Cardiac fibroblast (primary cell): ENCODE results near the gene PHF13.
A peak's percentile ranks its signal among the peaks of the same experiment; 100 is the strongest.

Experiments used
- DNase-seq, 2 donors: peaks; one replicate each; pipeline versions ENCODE4 v3.0.0 to v3.0.0-alpha.2; 2010; ENCODE audit warnings: low read depth in 2 of 2
- H3K4me3 ChIP-seq, 2 donors: replicated peaks in 1 of 2; 1 replicate in 1 of 2; 2 replicates in 1 of 2; pipeline ENCODE4 v1.5.1; 2011; ENCODE audit warnings: low read depth in 2 of 2, low read length in 2 of 2, mild to moderate bottlenecking in 2 of 2, moderate library complexity in 1 of 2
- TF ChIP-seq, protein P1 (sequence below): IDR thresholded peaks from one replicate; pipeline ENCODE4 v1.5.1; 2011; ENCODE audit warnings: low read depth, mild to moderate bottlenecking, low read length, inconsistent platforms

PHF13 gene

DNA sequence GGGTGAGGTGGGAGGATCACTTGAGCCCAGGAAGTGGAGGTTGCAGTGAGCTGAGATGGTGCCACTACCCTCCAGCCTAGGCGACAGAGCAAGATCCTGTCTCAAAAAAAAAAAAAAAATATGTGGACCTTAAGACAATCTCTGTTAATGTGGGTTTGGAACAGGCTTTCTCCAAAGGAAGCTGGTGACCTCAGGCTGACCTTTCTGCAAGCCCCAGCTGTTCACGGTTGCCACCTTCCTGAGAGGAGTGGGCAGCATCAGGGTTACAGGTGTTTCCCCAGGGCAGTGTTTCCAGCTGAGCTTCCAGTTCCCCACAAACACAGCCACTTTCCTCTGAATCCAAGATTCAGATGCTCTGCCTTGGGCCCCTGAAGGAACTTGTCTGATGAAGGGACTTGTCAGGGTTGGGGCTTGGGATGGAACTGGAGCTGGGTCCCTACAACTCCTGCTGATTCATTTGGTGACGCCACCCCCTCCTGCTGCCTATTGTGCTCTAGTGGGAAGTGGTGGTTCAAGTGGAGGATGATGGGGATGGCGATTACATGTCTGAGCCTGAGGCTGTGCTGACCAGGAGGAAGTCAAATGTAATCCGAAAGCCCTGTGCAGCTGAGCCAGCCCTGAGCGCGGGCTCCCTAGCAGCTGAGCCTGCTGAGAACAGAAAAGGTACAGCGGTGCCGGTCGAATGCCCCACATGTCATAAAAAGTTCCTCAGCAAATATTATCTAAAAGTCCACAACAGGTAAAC is 31.8 kb upstream of the PHF13 start:
- TF ChIP-seq, protein P1, sequence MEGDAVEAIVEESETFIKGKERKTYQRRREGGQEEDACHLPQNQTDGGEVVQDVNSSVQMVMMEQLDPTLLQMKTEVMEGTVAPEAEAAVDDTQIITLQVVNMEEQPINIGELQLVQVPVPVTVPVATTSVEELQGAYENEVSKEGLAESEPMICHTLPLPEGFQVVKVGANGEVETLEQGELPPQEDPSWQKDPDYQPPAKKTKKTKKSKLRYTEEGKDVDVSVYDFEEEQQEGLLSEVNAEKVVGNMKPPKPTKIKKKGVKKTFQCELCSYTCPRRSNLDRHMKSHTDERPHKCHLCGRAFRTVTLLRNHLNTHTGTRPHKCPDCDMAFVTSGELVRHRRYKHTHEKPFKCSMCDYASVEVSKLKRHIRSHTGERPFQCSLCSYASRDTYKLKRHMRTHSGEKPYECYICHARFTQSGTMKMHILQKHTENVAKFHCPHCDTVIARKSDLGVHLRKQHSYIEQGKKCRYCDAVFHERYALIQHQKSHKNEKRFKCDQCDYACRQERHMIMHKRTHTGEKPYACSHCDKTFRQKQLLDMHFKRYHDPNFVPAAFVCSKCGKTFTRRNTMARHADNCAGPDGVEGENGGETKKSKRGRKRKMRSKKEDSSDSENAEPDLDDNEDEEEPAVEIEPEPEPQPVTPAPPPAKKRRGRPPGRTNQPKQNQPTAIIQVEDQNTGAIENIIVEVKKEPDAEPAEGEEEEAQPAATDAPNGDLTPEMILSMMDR, result no peak
- peak in 1 of 2 donors; percentile 28 for DNase-seq
- H3K4me3 ChIP-seq, result no peak overlapping the region

DNA sequence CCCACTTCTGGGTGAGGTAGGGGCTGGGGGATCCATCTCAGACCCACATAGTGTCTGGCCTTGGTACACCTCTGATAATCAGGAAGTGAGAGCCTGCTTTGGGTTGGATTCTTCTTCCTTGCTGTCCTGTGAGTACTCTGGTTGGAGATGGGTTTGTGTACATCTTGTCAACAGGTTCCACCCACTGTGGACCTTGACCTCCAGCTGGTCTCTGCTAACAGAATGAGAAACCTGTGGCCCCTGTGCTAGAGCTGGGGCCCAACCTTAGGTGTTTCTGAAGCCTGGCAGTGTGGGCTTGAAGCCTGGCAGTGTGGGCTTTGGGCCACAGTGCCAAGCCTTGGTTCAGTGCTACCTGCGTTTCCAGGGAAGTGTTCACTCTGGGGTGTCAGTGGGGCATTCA is 31.2 kb upstream of the PHF13 start:
- TF ChIP-seq, protein P1, result no peak
- H3K4me3 ChIP-seq, result no peak overlapping the region
- DNase-seq, result no peak

DNA sequence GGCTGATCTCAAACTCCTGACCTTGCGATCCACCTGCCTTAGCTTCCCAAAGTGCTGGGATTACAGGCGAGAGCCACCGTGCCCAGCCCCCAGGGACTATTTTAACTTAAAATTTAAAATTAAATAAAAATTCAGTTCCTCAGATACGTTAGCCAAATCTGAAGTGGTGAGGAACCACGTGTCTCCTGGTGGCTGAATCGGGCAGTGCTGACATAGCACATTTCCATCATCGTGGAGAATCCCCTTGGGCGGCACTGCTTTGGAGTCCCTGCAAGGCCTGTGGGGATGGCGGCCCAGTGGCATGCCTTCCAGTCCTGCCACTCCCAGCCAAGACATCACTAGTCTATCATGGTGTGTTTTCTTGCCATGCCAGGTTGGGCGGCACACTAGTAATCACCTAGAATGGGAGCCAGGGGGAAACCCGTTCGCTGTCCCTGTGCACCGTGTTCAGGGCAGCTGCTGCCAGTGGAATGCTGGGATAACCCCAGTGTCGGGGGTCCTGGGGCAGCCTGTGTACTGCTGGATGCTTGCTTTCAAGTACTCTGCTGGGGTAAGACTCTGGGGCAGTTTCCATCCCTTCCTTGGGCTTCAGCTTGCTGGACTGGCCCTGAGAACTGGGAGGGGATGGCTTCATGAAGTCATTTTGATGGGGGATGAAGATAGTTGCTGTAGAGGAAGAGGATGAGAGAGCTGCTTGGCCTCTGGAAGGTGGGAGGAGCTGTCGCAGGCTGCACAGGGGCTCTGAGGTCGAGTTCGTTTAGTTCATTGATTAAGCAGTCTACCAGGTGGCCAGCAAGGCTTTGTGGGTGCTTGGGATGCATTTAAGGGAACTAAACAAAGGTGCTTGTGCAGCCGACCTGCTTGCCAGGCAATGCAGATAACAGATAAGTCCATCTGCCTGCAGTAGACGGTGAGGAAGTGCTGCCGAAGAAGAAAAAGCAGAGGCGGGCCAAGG is 29.1 kb upstream of the PHF13 start:
- H3K4me3 ChIP-seq, result no peak overlapping the region
- no peak for DNase-seq
- TF ChIP-seq, protein P1, result no peak

DNA sequence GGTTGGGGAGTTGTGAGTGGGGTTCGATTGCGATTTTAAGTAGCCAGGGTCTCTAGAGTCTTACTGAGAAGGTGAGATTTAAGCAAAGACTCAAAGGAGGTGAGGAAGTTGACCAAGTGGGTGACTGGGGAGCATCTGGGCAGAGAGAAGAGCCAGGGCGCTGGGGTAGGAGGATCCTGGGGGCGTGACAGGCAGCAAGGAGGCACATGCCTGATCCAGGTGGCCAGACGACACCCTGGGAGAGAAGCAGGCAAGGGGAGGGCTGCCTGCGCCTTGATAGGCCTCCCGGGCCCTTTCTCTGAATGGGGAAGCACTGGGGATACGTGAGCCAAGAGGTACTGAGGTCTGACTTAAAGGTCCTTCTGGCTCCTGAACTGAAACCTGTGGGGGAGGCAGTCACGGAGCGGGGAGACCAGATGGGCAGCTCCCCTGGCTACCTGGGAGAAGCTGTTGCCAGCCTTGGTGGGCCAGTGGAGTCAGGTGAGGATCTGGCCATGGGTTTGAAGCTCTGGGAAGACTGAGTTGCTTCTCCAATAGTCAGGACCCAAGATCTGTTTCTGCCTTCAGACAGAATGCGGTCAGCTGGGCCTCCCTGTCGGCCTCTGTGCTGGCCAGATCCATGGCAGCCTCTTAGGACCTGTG is 28.3 kb upstream of the PHF13 start:
- no peak overlapping the region for H3K4me3 ChIP-seq
- DNase-seq, result no peak
- TF ChIP-seq, protein P1, result no peak

DNA sequence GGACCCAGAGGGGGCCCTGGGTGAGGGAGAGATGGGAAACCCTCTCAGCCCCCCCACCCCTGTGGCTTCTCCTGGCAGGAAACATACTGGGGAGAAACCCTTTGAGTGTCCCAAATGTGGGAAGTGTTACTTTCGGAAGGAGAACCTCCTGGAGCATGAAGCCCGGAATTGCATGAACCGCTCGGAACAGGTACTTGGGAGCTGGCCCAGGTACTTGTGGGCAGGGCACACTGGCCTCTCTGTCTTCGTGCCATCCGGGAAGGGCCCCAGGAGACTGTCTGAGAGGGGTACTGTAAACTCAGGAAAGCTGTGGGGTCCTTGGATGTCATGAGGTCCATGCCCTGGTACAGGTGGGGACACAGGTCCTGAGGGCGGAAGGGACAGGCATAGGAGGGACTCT is 27.7 kb upstream of the PHF13 start:
- TF ChIP-seq, protein P1, result no peak
- H3K4me3 ChIP-seq, result no peak overlapping the region
- no peak for DNase-seq

DNA sequence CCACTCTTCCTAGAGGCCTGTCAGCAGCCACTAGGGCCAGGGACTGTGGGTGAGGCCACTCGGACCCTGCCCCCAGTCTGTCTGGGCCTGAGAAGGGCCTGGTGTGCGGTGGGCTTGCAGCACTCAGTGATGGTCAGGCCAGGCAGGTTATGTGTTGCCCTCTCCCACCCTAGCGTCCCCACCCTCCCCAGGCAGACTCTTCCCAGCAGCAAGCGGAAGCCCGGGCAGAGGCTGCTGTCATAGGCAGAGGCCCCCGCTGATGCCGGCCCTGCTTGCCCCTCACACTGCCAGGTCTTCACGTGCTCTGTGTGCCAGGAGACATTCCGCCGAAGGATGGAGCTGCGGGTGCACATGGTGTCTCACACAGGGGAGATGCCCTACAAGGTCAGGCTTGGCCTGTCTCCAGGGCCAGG is 27.1 kb upstream of the PHF13 start:
- TF ChIP-seq, protein P1, result no peak
- DNase-seq, result no peak

More for the DNA sequence above, 27.1 kb upstream of the PHF13 start:
- H3K4me3 ChIP-seq, result no peak overlapping the region
